T-helper 2 cell treated with Interferon-gamma antibody and Interleukin-4, amounts not matched to agents 5 μg/mL and 100 μg/mL, for 36 hours (primary cell): ENCODE results near the gene THRAP3.
A peak's percentile ranks its signal among the peaks of the same experiment; 100 is the strongest.

Experiments
- DNase-seq: peaks from one replicate; pipeline ENCODE4 v3.0.0; 2021; ENCODE audit warnings: low spot score
- H3K27ac Mint-ChIP-seq: one replicate; pipeline ENCODE4 v1.8.0; 2021; ENCODE audit warnings: mild to moderate bottlenecking, mixed read lengths
- H3K27me3 Mint-ChIP-seq: one replicate; pipeline ENCODE4 v1.8.0; 2021; ENCODE audit warnings: low read depth, mixed read lengths
- H3K36me3 Mint-ChIP-seq: one replicate; pipeline ENCODE4 v1.8.0; 2021; ENCODE audit warnings: low read depth, mixed read lengths
- H3K4me1 Mint-ChIP-seq: one replicate; pipeline ENCODE4 v1.8.0; 2021; ENCODE audit warnings: low read depth, mixed read lengths
- H3K4me3 Mint-ChIP-seq: one replicate; pipeline ENCODE4 v1.8.0; 2022; ENCODE audit warnings: mild to moderate bottlenecking, moderate library complexity, mixed read lengths
- H3K9me3 Mint-ChIP-seq: one replicate; pipeline ENCODE4 v1.8.0; 2021; ENCODE audit warnings: mixed read lengths

The THRAP3 gene

DNA sequence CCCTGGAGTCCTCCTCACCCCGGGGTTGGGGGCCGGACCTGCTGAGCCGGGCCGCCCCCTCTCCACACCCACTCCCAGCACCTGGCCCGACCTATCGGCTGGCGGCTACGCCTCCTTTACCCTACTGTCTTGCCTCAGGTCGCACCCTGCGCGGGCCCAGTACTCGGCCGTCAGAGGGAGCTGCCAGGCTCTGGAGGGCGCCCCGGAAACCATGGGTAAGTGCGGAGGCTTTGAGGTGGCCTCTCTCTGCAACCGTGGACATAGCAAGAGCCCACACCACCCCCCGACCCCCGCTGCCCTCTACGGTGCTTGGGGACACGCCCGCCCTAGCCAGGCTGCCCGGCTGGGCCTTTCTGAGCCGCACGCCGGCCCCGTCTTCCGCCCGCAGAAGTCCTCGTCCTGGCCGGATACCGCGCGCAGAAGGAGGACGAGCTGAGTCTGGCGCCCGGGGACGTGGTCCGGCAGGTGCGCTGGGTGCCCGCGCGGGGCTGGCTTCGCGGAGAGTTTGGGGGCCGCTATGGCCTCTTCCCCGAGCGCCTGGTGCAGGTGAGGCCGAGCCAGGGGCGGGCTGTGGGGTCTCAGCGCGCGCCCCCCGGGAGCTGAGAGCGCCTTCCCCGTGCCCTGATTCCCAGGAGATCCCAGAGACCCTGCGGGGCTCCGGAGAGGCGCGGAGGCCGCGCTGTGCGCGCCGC, 82.1 kb downstream of the THRAP3 start, which contains the start of gene SH3D21:
Gene SH3D21, plus strand, starts transcription at position 159 of the 692 bp plus-strand sequence. Its CDS starts 53 bp downstream, at position 212.
- H3K4me1 Mint-ChIP-seq = peaks cover 36% of the 10 kb centered on the region
- H3K4me3 Mint-ChIP-seq = peak within 1 kb of the TSS; percentile 95
- peak; percentile 52 for DNase-seq
- H3K9me3 Mint-ChIP-seq = no peaks in the 10 kb centered on the region
- H3K36me3 Mint-ChIP-seq = peaks cover 37% of the 10 kb centered on the region
- H3K27ac Mint-ChIP-seq = peak within 1 kb of the TSS; percentile 89
- H3K27me3 Mint-ChIP-seq = no peaks in the 10 kb centered on the region

GRCh38 chr1:36306902-36307456, 82.7 kb downstream of the THRAP3 start:
- H3K36me3 Mint-ChIP-seq = peaks cover 38% of the 10 kb centered on the region
- peak overlapping the region; percentile 89 for H3K27ac Mint-ChIP-seq
- peaks cover 36% of the 10 kb centered on the region for H3K4me1 Mint-ChIP-seq
- H3K4me3 Mint-ChIP-seq = peak overlapping the region; percentile 95
- H3K9me3 Mint-ChIP-seq = no peaks in the 10 kb centered on the region
- DNase-seq = peak; percentile 93
- no peaks in the 10 kb centered on the region for H3K27me3 Mint-ChIP-seq

DNA sequence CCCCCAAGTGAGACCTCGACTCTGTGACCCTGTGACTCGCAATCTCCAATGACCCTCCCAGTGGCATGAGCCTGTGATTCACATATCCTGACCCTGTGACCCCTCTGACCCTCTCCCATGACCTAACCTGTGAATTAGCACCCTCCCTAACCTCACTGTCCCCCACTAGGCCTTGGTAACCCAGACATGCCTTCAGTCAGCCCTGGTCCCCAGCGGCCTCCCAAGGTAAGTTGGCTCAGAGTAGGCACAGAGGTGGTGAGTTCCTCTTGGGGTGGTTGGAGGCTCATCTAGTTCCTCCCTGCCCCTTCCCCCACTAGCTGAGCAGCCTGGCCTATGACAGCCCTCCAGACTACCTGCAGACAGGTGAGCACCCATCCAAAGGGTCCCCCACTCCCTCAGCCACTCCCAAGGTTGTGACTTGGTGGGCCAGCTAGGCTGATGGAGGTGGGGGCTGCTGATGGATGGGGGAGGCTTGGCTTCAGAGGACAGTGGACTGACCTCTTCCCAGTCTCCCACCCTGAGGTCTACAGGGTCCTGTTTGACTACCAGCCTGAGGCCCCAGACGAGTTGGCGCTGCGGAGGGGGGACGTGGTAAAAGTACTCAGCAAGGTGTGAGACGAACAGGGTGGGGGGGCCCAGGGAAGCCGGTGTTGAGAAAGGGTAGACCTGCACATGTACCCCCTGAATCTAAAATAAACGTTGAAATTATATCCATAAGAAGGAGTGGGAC, 83.5 kb downstream of the THRAP3 start:
- H3K27me3 Mint-ChIP-seq = no peaks in the 10 kb centered on the region

GRCh38 chr1:36309397-36309796, 85.2 kb downstream of the THRAP3 start:
- H3K36me3 Mint-ChIP-seq = peaks cover 22% of the 10 kb centered on the region
- H3K4me1 Mint-ChIP-seq = peaks cover 29% of the 10 kb centered on the region
- H3K27ac Mint-ChIP-seq = no peak overlapping the region
- no peaks in the 10 kb centered on the region for H3K9me3 Mint-ChIP-seq
- H3K27me3 Mint-ChIP-seq = no peaks in the 10 kb centered on the region
- DNase-seq = no peak
- H3K4me3 Mint-ChIP-seq = no peak overlapping the region

More for the DNA sequence above, 83.5 kb downstream of the THRAP3 start:
- Mint-ChIP-seq H3K4me3 (peak overlapping the region; percentile 95), H3K36me3 (peaks cover 31% of the 10 kb centered on the region), H3K9me3 (no peaks in the 10 kb centered on the region), H3K27ac (peak overlapping the region; percentile 47), H3K4me1 (peaks cover 35% of the 10 kb centered on the region)
- DNase-seq = no peak

GRCh38 chr1:36320291-36320761, 96.1 kb downstream of the THRAP3 start:
- H3K4me3 Mint-ChIP-seq = peak overlapping the region; percentile 27
- H3K27me3 Mint-ChIP-seq = peaks cover 3% of the 10 kb centered on the region
- peaks cover 13% of the 10 kb centered on the region for H3K36me3 Mint-ChIP-seq
- H3K4me1 Mint-ChIP-seq = peaks cover 17% of the 10 kb centered on the region
- DNase-seq = no peak
- no peaks in the 10 kb centered on the region for H3K9me3 Mint-ChIP-seq
- H3K27ac Mint-ChIP-seq = no peak overlapping the region

DNA sequence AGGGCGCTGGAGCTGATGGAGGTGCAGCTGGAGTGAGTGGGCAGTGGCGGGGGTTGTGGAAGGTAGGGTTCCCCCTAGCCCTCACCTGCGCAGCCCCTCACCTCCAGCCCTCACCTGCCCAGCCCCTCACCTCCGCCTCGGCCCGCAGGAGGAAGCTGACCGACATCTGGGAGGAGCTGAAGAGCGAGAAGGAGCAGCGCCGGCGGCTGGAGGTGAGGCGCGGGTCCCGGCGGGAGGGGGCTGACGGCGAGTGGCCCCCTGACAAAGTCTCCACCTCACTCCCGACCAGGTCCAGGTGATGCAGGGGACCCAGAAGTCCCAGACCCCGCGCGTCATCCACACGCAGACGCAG, 96.5 kb downstream of the THRAP3 start:
- no peaks in the 10 kb centered on the region for H3K9me3 Mint-ChIP-seq
- H3K4me1 Mint-ChIP-seq = peaks cover 17% of the 10 kb centered on the region
- H3K36me3 Mint-ChIP-seq = peaks cover 11% of the 10 kb centered on the region
- peaks cover 3% of the 10 kb centered on the region for H3K27me3 Mint-ChIP-seq
- H3K4me3 Mint-ChIP-seq = peak overlapping the region; percentile 27
- DNase-seq = no peak
- no peak overlapping the region for H3K27ac Mint-ChIP-seq

DNA sequence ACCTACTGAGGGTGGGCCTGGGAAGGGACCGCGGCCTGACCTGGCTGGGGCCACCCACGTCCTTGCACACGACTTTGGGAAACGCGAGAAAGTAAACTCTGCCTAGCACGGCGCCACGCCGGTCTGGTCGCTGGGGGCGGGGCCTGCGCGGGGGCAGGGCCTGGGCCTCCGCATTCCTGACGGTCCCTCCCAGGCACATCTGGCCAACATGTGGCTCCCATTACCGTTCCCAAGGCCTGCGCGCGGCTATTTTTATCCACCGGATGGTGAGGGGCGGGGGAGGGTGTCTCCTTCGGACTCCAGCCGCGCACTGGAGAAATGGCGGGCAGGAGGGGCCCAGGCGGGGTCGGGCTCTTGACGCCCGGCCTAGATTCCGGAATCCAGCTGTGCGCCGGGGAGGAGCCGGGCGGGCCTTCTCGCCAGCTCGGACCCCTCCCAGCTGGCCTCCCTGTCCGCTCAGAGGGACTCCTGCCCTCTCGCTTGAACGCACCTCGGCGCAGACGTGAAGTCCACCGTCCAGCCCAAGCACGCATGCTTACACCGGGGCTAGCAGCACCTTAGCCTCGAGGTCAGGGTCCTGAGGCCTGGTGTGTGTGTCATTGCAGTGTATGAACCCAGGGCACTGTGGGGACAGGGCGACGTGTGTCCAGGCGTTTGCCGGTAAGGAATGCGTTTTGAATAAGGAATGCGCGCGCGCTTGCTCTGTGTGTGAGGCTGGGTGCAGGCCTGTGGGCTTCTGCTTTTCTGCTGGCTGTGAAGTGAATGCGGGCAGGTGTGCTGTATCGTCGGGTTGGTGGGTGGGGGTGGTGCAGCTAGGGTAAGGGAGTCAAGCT, 97.1 kb downstream of the THRAP3 start:
- Mint-ChIP-seq H3K9me3 (no peaks in the 10 kb centered on the region), H3K36me3 (peaks cover 9% of the 10 kb centered on the region), H3K27me3 (peaks cover 3% of the 10 kb centered on the region), H3K4me1 (peaks cover 17% of the 10 kb centered on the region), H3K4me3 (peak overlapping the region; percentile 34), H3K27ac (no peak overlapping the region)
- DNase-seq = peak; percentile 28

DNA sequence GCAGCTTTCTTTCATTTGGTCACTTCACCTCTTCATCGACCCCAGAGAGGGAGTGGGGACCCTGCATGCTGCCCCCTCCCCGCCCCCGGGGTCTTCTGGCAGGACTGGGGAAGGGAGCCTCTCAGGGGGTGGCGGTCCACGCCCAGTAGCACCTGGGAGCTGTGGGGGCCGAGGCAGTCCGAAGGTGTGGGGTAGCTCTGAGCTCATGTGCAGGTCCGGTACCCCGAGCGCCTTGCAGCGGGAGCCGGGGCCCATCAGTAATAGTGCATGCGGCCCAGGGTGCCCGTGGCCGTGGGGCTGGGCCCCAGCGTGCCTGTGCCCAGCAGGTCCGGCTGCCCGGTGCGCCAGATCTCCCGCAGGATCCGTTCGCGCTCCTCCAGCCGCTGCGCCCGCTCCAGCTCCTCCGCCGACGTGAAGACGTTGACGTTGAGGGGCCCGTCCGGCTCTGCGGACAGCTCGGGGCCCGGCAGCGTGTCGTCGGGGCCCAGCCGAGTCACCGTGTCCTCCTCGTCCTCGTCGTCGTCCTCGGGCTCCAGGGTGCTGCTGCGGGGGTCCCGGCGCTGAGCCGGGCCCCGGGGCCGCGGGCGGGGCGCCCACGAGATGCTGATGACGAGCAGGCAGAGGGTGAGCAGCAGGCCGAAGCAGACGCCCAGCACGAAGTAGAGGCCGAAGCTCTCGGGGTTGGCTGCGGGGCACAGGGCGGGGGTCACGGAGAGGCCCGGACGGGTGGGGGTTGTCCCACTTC, 98.0 kb downstream of the THRAP3 start:
- Mint-ChIP-seq H3K27ac (no peak overlapping the region), H3K9me3 (no peaks in the 10 kb centered on the region), H3K27me3 (peaks cover 3% of the 10 kb centered on the region), H3K4me1 (peaks cover 17% of the 10 kb centered on the region), H3K4me3 (peak overlapping the region; percentile 34), H3K36me3 (peaks cover 9% of the 10 kb centered on the region)
- no peak for DNase-seq

GRCh38 chr1:36322786-36323635, 98.8 kb downstream of the THRAP3 start:
- H3K4me3 Mint-ChIP-seq = peak overlapping the region; percentile 69
- H3K9me3 Mint-ChIP-seq = no peaks in the 10 kb centered on the region
- H3K36me3 Mint-ChIP-seq = peaks cover 7% of the 10 kb centered on the region

DNA sequence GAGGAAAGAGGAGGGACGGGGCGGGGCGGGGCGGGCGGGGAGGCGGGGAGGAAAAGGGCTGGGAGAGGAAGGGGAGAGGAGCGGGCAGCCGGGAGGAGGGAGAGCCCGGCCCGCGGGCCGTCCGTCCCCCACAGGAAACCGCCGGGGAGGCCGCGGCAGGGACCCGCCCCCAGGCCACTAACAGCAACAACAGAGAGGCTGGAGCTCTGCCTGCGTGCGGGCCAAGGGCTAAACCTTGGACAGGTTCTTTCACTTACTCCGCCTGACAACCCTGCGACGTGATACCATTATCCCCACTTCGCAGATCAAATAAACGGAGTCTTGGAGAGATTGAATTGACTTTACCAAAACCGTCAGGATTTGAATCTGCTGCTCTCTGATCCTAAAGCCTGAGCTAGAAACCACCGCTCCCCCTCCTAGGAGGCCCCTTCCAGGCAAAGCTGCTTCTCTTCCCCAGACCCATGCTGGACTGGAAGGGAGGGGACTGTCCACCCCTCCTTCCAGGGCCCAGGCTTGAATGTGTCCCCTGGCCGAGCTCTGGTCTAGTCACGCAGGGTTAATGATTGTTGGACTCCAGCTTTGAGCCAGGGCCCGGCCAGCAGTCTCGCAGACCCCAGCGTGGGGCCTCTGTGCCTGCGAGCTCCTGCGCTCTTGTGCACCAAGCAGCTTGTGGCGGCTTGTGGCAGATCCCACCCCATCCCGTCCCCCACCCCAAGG, 99.6 kb downstream of the THRAP3 start, which contains the start of gene EVA1B:
Gene EVA1B, minus strand, starts transcription at position 10 of the 717 bp plus-strand sequence. CDS start 608 bp downstream, outside the sequence.
- peaks cover 5% of the 10 kb centered on the region for H3K36me3 Mint-ChIP-seq

More at GRCh38 chr1:36322786-36323635, 98.8 kb downstream of the THRAP3 start:
- peaks cover 20% of the 10 kb centered on the region for H3K4me1 Mint-ChIP-seq
- peak overlapping the region; percentile 65 for H3K27ac Mint-ChIP-seq
- peaks cover 3% of the 10 kb centered on the region for H3K27me3 Mint-ChIP-seq
- peak; percentile 45 for DNase-seq

GRCh38 chr1:36324353-36324703, 100.1 kb downstream of the THRAP3 start:
- H3K9me3 Mint-ChIP-seq = no peaks in the 10 kb centered on the region
- H3K27me3 Mint-ChIP-seq = peaks cover 3% of the 10 kb centered on the region
- no peak overlapping the region for H3K27ac Mint-ChIP-seq
- no peak for DNase-seq
- H3K36me3 Mint-ChIP-seq = peaks cover 5% of the 10 kb centered on the region
- peak overlapping the region; percentile 83 for H3K4me3 Mint-ChIP-seq
- H3K4me1 Mint-ChIP-seq = peaks cover 21% of the 10 kb centered on the region

More for the DNA sequence above, 99.6 kb downstream of the THRAP3 start, which contains the start of gene EVA1B:
- H3K4me3 Mint-ChIP-seq = peak within 1 kb of the TSS; percentile 83
- DNase-seq = peak; percentile 61
- H3K27ac Mint-ChIP-seq = peak within 1 kb of the TSS; percentile 65
- H3K9me3 Mint-ChIP-seq = no peaks in the 10 kb centered on the region
- H3K4me1 Mint-ChIP-seq = peaks cover 20% of the 10 kb centered on the region
- peaks cover 3% of the 10 kb centered on the region for H3K27me3 Mint-ChIP-seq

DNA sequence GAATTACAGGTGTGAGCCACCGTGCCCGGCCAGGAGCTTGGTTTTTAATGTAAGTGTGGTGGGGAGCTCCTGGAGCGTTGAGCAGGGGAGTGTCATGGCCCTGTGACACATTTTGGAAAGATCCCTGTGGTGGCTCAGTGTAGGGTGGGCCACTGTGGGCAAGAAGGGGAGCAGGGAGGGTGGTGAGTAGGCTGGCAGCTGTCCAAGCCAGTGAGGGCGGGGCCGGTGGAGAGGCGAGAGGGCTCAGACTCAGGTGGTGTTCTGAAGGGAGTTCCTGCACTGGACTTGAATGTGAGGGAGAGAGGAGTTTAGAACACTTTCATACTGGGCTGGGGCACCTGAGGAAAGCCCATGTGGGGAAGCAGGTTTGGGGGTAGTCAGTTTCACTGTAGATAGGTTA, 102.3 kb downstream of the THRAP3 start:
- H3K4me1 Mint-ChIP-seq = peaks cover 18% of the 10 kb centered on the region

More for the DNA sequence above, 102.3 kb downstream of the THRAP3 start:
- Mint-ChIP-seq H3K27me3 (peaks cover 6% of the 10 kb centered on the region), H3K9me3 (no peaks in the 10 kb centered on the region), H3K27ac (no peak overlapping the region), H3K36me3 (peaks cover 2% of the 10 kb centered on the region), H3K4me3 (no peak overlapping the region)
- DNase-seq = no peak
